ENCODE data around the gene CDK9.

- TF ChIP-seq CTCF (optimal IDR thresholded peaks at IDR 0.05 in 1 of 3, IDR thresholded peaks at IDR 0.05 in 1 of 3, conservative IDR thresholded peaks at IDR 0.05 in 1 of 3; ENCODE audit: extremely low read depth in 1 of 3, insufficient read depth in 2 of 3, low read length in 3 of 3) = no peak
- TF ChIP-seq EZH2 (IDR thresholded peaks at IDR 0.05; ENCODE audit: low read length) = no peak
These were observed 32.1 kb downstream of the CDK9 start for GRCh38 chr9:127817881-127818434.
